HG03460 (cell line): Measurements from ENCODE around the gene SCD5.
"Not testable (repeated sequence)": the region's sequence is repeated elsewhere in the genome, so short reads cannot be mapped to it uniquely, and the experiment has no call there.

Experiments used
- ATAC-seq: cut with Tn5 transposase; IDR thresholded peaks from one replicate; pipeline ENCODE4 v1.9.1; 2021; ENCODE audit not compliant: unreplicated experiment

SCD5 gene

DNA sequence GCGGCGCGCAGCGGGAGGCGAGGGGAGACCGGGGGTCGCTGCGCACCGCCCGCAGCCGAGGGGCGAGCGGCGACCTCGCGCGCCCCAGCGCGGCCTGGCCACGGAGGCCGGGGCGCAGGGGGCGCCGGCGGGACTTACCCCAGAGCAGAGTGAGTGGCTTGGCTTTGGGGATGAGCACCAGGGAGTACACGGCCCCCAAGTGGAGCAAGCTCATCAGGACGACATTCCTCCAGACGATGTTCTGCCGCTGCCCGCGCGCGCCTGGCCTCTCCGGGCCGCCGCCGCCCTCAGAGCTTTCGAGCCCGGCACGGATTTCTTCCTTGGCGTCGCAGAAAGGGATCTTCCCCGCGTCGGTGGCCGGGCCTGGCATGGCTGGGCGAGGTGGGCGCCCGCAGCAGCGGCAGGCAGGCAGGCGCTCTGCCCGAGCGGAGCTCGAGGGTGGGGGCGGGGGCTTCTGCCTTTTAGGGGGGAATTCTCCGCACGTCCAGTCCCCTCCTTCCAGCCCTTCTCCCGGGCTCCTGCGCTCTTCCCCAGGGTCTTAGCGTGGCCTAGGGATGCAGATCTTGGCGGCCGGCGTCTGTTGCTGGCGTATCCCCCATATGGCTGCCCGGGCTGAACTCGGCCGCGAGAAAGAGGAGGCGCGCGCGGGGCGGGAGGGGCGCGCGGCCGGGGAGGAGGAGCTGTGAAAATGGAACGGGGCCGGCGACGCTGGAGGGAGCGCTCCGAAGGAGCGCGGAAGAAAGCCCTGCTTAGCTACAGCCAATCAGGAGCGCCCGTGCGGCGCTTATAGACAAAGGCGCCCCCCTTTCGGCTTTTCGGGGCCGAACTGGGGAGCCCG lies at the start of gene SCD5:
TSS of gene SCD5 (minus strand) at position 629 of the 838 bp plus-strand sequence. CDS start at position 370, 259 bp downstream.
- peak; percentile 89 for ATAC-seq

DNA sequence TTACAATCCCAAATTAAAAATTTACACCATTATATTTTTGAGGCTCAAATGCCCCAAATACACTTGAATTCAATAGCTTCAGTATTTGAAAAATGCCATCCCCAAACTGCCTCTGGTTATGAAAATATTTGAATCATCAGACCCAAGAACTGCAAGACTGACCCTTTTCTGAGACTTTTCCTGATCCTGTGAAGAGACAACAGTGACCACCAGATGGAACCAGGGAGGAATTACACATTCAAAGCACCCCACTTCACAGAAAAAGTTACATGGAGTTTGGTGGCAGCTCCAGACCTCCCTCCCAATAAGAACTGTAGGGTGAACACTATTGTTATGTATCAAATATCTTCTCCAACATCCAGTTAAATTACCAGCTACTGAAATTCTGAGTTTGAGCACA lies 44.0 kb upstream of the SCD5 start:
- ATAC-seq: no peak

- ATAC-seq: no peak
Measured at GRCh38 chr4:82839624-82840023, 41.0 kb upstream of the SCD5 start.

DNA sequence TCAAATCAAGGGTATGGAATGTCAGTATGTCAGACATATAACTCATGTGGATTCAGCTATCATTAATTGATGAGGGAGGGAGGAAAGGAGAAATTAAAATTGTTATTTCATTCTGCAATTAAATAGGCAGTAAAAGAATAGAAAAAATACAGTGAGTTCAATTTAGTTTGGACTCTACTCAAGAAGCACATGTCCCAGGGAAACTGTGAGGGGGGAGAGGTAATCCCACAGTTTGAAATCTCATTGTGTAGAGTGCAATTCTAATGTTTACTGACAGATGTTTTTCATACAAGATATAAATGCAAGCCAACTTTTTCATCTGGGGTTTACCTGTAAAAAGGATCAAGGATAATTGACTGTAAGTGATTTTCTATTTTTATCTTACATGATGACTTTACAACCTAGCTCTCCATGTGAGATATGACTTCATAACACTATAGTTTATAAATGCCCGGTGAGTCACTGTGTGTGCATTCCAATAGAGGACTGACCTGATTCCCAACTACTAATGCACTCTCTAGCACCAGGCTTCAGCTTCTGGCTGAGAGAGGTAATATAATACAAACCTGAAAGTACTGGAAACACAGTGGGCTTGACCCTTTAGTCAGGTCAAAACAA lies 35.2 kb upstream of the SCD5 start:
- no peak for ATAC-seq

DNA sequence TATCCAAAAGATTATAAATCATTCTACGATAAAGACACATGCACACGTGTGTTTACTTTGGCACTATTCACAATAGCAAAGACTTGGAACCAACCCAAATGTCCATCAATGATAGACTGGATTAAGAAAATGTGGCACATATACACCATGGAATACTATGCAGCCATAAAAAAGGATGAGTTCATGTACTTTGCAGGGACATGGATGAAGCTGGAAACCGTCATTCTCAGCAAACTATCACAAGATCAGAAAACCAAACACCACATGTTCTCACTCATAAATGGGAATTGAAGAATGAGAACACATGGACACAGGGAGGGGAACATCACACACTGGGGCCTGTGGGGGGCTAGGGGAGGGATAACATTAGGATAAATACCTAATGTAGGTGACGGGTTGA lies 34.5 kb upstream of the SCD5 start:
- not testable (repeated sequence) for ATAC-seq

DNA sequence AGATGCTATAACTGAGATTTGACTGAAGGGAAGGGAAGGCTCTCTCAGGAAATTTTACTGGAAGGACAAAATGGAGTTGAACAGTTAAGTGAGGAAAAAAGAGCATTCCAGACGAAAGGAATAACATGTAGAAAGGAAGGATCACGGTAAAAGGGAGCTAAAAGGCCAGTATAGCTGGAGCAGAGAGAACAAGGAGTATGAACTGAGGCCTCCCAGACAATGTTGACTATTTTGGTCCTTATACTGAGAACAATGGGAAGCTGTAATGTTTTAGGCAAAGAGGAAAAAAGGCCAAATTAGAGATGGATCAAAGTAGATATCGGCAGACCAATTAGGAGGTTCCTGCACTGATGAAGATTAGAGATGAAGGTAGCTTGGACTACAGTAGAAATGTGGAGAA lies 26.8 kb upstream of the SCD5 start:
- no peak for ATAC-seq

GRCh38 chr4:82823062-82823461 lies 24.5 kb upstream of the SCD5 start:
- ATAC-seq: no peak

- no peak for ATAC-seq
Measured at GRCh38 chr4:82820689-82821088, 22.1 kb upstream of the SCD5 start.

DNA sequence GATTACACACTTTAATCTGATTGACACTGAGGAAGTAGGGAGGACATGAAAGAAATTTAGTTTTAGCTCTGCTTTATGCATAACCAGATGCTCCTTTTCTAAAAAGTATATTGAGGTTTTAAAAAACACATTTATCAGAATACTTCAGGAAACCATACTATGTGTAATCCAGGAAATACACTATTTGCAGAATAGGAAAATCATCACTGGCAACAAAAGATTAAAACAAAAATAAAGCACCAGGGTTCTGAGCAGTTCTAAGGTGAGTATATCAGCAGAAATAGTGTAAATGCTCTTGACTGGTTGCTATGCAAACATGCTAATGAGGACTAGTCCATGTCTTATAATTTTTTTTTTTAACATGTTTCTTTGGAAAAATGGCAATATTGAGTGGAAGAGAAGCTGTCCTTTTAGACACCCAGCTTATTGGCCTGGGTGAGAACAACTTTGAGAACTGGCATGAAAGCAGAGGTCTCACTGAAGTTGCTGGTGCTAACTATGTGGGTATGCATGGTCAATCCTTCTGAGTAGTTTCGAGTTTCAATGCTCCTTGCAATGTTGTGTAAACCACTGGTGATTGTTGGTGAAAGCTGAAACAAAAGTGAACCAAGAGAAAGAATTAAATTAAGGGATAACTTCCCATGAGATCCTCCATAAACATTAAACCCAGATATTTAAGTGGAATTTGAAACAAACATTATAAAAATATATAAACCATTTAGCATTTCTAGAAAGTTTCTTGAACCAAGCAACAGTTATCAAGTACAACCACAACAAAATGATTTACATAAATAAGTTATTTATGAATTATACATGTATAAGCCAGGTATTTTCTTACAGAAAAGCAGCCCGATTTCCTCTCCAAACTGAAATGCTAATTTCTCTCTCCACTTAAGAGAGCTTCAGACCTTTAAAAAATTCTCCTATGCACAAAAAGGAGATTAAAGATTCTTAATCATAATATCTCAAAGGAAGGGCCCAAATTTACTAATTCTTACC lies 20.4 kb upstream of the SCD5 start:
- peak; percentile 76 for ATAC-seq

- not testable (repeated sequence) for ATAC-seq
Measured at GRCh38 chr4:82816874-82817273, 18.3 kb upstream of the SCD5 start.

DNA sequence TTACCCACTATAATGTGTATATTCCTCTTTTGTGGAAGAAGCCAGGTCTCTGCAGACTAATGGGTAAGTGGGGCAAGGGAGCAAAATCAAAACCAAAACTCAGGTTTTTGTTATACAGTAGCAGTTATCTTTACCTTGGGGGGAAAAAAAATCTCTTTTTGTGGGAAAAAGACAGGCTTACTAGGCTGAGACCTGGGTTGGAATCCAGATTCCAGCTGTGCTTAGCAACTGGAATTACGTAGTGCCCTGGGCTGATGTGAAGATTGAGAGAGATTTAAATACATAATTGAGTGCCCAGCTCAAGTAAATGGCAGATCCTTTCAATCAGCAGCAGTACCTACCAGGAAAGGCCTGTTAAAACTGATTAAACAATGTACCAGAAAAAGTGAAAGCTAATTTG lies 15.4 kb upstream of the SCD5 start:
- no peak for ATAC-seq

- ATAC-seq: no peak
Measured at GRCh38 chr4:82811838-82812341, 13.3 kb upstream of the SCD5 start.

GRCh38 chr4:82811392-82811791 lies 12.8 kb upstream of the SCD5 start:
- ATAC-seq: no peak

- ATAC-seq: no peak
Measured at GRCh38 chr4:82810176-82810575, 11.6 kb upstream of the SCD5 start.

- no peak for ATAC-seq
Measured at GRCh38 chr4:82809619-82810018, 11.0 kb upstream of the SCD5 start.

GRCh38 chr4:82803746-82804145 lies 5.2 kb upstream of the SCD5 start:
- ATAC-seq: no peak

DNA sequence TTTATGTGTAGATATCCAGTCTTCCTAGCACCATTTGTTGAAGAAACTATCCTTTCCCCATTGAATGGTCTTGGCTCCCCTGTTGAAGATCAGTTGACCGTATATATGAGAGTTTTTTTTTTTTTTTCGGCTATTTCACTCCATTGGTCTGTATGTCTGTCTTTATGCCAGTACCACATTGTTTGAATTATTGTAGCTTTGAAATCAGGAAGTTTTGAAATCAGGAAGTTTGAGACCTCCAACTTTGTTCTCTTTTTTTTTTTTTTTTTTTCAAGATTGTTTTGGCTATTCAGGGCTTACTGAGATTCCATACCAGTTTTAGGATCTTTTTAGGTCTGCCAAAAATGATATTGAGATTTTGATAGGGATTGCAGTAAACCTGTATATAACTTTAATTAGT lies 4.3 kb upstream of the SCD5 start:
- no peak for ATAC-seq

- no peak for ATAC-seq
Measured at GRCh38 chr4:82801910-82802521, 3.4 kb upstream of the SCD5 start.

DNA sequence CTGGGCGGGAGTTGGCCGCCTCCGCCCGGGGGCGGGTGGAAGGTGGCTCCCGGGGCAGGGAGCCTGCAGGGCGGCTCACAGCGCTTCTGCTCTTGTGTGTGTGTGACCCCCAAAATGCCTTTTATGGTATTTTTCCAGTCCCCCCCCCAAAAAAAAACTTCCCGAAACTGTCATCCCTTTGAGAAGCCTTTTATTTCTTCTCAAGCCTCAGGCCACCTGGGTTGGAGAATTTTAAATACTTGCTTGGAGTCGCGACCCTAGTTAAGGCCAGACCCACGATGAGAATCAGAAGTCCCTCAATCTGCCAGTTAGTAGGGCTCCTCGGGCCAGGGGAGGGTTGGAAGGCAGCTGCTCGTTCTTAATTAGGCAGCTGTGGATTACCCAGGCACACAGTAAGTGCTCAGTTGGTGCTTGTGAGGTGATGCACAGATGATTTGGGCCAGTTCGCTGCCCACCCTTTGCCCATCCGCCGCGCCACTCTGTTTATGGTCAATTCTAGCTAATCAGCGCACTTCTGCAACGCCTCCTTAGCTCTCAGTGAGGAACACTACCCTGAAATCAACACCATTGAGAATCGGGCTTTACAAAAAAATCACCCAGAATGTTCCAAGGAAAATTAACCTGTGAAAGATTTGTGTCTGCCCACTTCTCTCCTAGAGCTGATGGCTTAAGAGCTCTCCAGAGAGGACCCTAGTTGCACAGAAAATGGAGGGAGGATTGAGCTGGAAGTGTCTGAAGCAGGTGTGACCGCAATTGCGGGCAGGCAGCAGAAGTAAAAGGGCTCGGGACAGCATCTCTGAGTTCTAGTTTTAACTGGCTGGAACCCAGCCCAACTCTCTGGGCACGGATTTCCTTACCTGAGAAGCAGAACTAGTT lies 648 bp upstream of the SCD5 start:
- ATAC-seq: peak; percentile 28
